22Rv1 (cell line): ENCODE measurements around the gene PLD1.

Experiments used
- H3K27ac ChIP-seq: fragments of 450-650 bp; 2 replicates; pipeline ENCODE4 v1.5.1; 2017
- CTCF ChIP-seq: fragments of 450-650 bp; IDR thresholded peaks from 2 replicates; pipeline ENCODE4 v1.5.1; 2017; ENCODE audit warnings: mild to moderate bottlenecking
- ZFX ChIP-seq: fragments of 450-650 bp; IDR thresholded peaks from 2 replicates; pipeline ENCODE4 v1.6.1; 2017; ENCODE audit warnings: antibody characterized with exemption, borderline replicate concordance

Gene PLD1

GRCh38 chr3:171801738-171802589, 8.3 kb downstream of the PLD1 start:
- no peak overlapping the region for H3K27ac ChIP-seq

GRCh38 chr3:171799501-171799900, 10.8 kb downstream of the PLD1 start:
- H3K27ac ChIP-seq, result no peak overlapping the region
- TF ChIP-seq CTCF, result no peak
- no peak for TF ChIP-seq ZFX

More at GRCh38 chr3:171801738-171802589, 8.3 kb downstream of the PLD1 start:
- TF ChIP-seq CTCF (no peak), ZFX (no peak)

- TF ChIP-seq ZFX (no peak), CTCF (no peak)
- no peak overlapping the region for H3K27ac ChIP-seq
Observed at GRCh38 chr3:171797873-171798272, 12.4 kb downstream of the PLD1 start.

- TF ChIP-seq CTCF (no peak), ZFX (no peak)
- H3K27ac ChIP-seq, result no peak overlapping the region
Observed at GRCh38 chr3:171797265-171797679, 13.0 kb downstream of the PLD1 start.

GRCh38 chr3:171796625-171797264, 13.5 kb downstream of the PLD1 start:
- H3K27ac ChIP-seq, result no peak overlapping the region

GRCh38 chr3:171792531-171792930, 17.8 kb downstream of the PLD1 start:
- TF ChIP-seq CTCF, result no peak
- TF ChIP-seq ZFX, result no peak
- no peak overlapping the region for H3K27ac ChIP-seq

More at GRCh38 chr3:171796625-171797264, 13.5 kb downstream of the PLD1 start:
- TF ChIP-seq ZFX, result no peak
- TF ChIP-seq CTCF, result no peak

- no peak overlapping the region for H3K27ac ChIP-seq
- TF ChIP-seq ZFX (no peak), CTCF (no peak)
Observed at GRCh38 chr3:171791692-171792076, 18.6 kb downstream of the PLD1 start.
